Astrocyte (in vitro differentiated cells and primary cell): ENCODE data around the gene ABHD2. TPM values are rescaled to one million over a fixed set of nuclear protein-coding genes. Genes with fewer than 3 reads are reported as not detected.

Experiments used
- DNase-seq: peaks from one replicate; pipeline ENCODE4 v3.0.0-alpha.2; 2010; ENCODE audit warnings: low read depth
- FAIRE-seq: peaks from 2 replicates; lab custom pipeline; 2011; peaks lifted over from hg19 to GRCh38; lab: Jason Lieb, UNC
- H2AFZ ChIP-seq: 2 replicates; pipeline ENCODE4 v1.6.0; 2012; ENCODE audit warnings: low read depth, low read length, inconsistent platforms
- H3K27ac ChIP-seq: 2 replicates; pipeline ENCODE4 v1.5.1; 2011; ENCODE audit warnings: low read depth, low read length, inconsistent platforms
- H3K27me3 ChIP-seq: 2 replicates; pipeline ENCODE4 v1.6.0; 2011; ENCODE audit warnings: low read length, inconsistent platforms; ENCODE audit not compliant: insufficient read depth
- H3K36me3 ChIP-seq: 2 replicates; pipeline ENCODE4 v1.5.1; 2011; ENCODE audit warnings: low read length, inconsistent platforms; ENCODE audit not compliant: insufficient read depth
- H3K4me1 ChIP-seq: 2 replicates; pipeline ENCODE4 v1.5.1; 2011; ENCODE audit warnings: low read length, inconsistent platforms; ENCODE audit not compliant: insufficient read depth
- H3K4me2 ChIP-seq: 2 replicates; pipeline ENCODE4 v1.6.0; 2012; ENCODE audit warnings: low read length, inconsistent platforms
- H3K4me3 ChIP-seq: 2 replicates; pipeline ENCODE4 v1.5.1; 2011; ENCODE audit warnings: low read depth, mild to moderate bottlenecking, low read length, inconsistent platforms; ENCODE audit not compliant: insufficient read depth
- H3K79me2 ChIP-seq: 2 replicates; pipeline ENCODE4 v1.6.0; 2012; ENCODE audit warnings: mild to moderate bottlenecking, low read length, inconsistent platforms; ENCODE audit not compliant: insufficient read depth
- H3K9ac ChIP-seq: 2 replicates; pipeline ENCODE4 v1.6.0; 2012; ENCODE audit warnings: mild to moderate bottlenecking, low read length, inconsistent platforms
- H3K9me3 ChIP-seq: 2 replicates; pipeline ENCODE4 v1.5.1; 2012; ENCODE audit warnings: low read depth, mild to moderate bottlenecking, low read length, inconsistent platforms; ENCODE audit not compliant: insufficient read depth
- H4K20me1 ChIP-seq: 2 replicates; pipeline ENCODE4 v1.6.0; 2012; ENCODE audit warnings: low read length, inconsistent platforms; ENCODE audit not compliant: insufficient read depth
- H3K27ac Mint-ChIP-seq: one replicate; pipeline ENCODE4 v1.8.0; 2021; ENCODE audit warnings: mild to moderate bottlenecking, mixed read lengths; ENCODE audit not compliant: unreplicated experiment
- H3K27me3 Mint-ChIP-seq: one replicate; pipeline ENCODE4 v1.8.0; 2021; ENCODE audit warnings: low read depth, mixed read lengths; ENCODE audit not compliant: unreplicated experiment
- H3K36me3 Mint-ChIP-seq: one replicate; pipeline ENCODE4 v1.8.0; 2021; ENCODE audit warnings: low read depth, mixed read lengths; ENCODE audit not compliant: unreplicated experiment
- H3K4me1 Mint-ChIP-seq: one replicate; pipeline ENCODE4 v1.8.0; 2021; ENCODE audit warnings: low read depth, mixed read lengths; ENCODE audit not compliant: unreplicated experiment
- H3K4me3 Mint-ChIP-seq: one replicate; pipeline ENCODE4 v1.8.0; 2021; ENCODE audit warnings: mild to moderate bottlenecking, moderate library complexity, mixed read lengths; ENCODE audit not compliant: unreplicated experiment
- H3K9me3 Mint-ChIP-seq: one replicate; pipeline ENCODE4 v1.8.0; 2021; ENCODE audit warnings: mild to moderate bottlenecking, mixed read lengths; ENCODE audit not compliant: unreplicated experiment
- CTCF ChIP-seq: IDR thresholded peaks from 2 replicates; pipeline ENCODE4 v1.5.1; 2011; ENCODE audit warnings: low read depth, mild to moderate bottlenecking, inconsistent platforms, low read length, moderate library complexity; ENCODE audit not compliant: insufficient read depth
- EZH2 ChIP-seq: IDR thresholded peaks from 2 replicates; pipeline ENCODE4 v1.6.1; 2012; ENCODE audit warnings: mild to moderate bottlenecking, low read length, inconsistent platforms; ENCODE audit not compliant: insufficient read depth
- total RNA-seq: library from RNA; stranded (reverse); gene quantifications from 2 replicates; pipeline ENCODE4 v1.2.1, GENCODE V29; 2021

Gene ABHD2
- total RNA-seq, 1 donor from 2014 or later: 41.3 TPM

- Mint-ChIP-seq H3K36me3 (peaks cover 5% of the 10 kb centered on the region), H3K9me3 (no peaks in the 10 kb centered on the region), H3K27ac (no peak overlapping the region), H3K27me3 (no peaks in the 10 kb centered on the region), H3K4me3 (no peak overlapping the region), H3K4me1 (peaks cover 12% of the 10 kb centered on the region)
- no peak overlapping the region for H3K4me3 ChIP-seq
- peak; percentile 30 for DNase-seq
- H3K9ac ChIP-seq: peak overlapping the region; percentile 21
- no peaks in the 10 kb centered on the region for H3K79me2 ChIP-seq
- H2AFZ ChIP-seq: no peak overlapping the region
- peak overlapping the region; percentile 14 for H3K4me2 ChIP-seq
- no peak for TF ChIP-seq EZH2
- TF ChIP-seq CTCF: no peak
- no peaks in the 10 kb centered on the region for H3K27me3 ChIP-seq
- no peak overlapping the region for H3K27ac ChIP-seq
- peaks cover 8% of the 10 kb centered on the region for H3K4me1 ChIP-seq
- no peaks in the 10 kb centered on the region for H3K9me3 ChIP-seq
- H4K20me1 ChIP-seq: peaks cover 16% of the 10 kb centered on the region
- FAIRE-seq: no peak
- H3K36me3 ChIP-seq: peaks cover 4% of the 10 kb centered on the region
These were observed 40.3 kb downstream of the ABHD2 start for GRCh38 chr15:89128320-89129122.

GRCh38 chr15:89129123-89129815 is 41.0 kb downstream of the ABHD2 start:
- Mint-ChIP-seq H3K36me3 (peaks cover 5% of the 10 kb centered on the region), H3K27me3 (no peaks in the 10 kb centered on the region), H3K9me3 (no peaks in the 10 kb centered on the region), H3K27ac (no peak overlapping the region), H3K4me3 (no peak overlapping the region), H3K4me1 (peaks cover 9% of the 10 kb centered on the region)
- H3K4me2 ChIP-seq: peak overlapping the region; percentile 14
- H3K36me3 ChIP-seq: peaks cover 4% of the 10 kb centered on the region
- FAIRE-seq (no peak), DNase-seq (no peak)
- no peaks in the 10 kb centered on the region for H3K27me3 ChIP-seq
- no peak overlapping the region for H3K4me3 ChIP-seq
- H3K9me3 ChIP-seq: no peaks in the 10 kb centered on the region
- TF ChIP-seq EZH2 (no peak), CTCF (peak; percentile 73)
- no peaks in the 10 kb centered on the region for H3K79me2 ChIP-seq
- peak overlapping the region; percentile 21 for H3K9ac ChIP-seq
- peaks cover 8% of the 10 kb centered on the region for H3K4me1 ChIP-seq
- no peak overlapping the region for H2AFZ ChIP-seq
- H4K20me1 ChIP-seq: peaks cover 16% of the 10 kb centered on the region
- peak overlapping the region; percentile 37 for H3K27ac ChIP-seq
